ENCODE data around the gene PSMC3IP. TPM values are rescaled to one million over a fixed set of nuclear protein-coding genes. Genes with fewer than 3 reads are reported as not detected.
A peak's percentile ranks its signal among the peaks of the same experiment; 100 is the strongest.

The PSMC3IP gene
- total RNA-seq, 1 experiment from 2014 or later: 37.4 TPM

DNA sequence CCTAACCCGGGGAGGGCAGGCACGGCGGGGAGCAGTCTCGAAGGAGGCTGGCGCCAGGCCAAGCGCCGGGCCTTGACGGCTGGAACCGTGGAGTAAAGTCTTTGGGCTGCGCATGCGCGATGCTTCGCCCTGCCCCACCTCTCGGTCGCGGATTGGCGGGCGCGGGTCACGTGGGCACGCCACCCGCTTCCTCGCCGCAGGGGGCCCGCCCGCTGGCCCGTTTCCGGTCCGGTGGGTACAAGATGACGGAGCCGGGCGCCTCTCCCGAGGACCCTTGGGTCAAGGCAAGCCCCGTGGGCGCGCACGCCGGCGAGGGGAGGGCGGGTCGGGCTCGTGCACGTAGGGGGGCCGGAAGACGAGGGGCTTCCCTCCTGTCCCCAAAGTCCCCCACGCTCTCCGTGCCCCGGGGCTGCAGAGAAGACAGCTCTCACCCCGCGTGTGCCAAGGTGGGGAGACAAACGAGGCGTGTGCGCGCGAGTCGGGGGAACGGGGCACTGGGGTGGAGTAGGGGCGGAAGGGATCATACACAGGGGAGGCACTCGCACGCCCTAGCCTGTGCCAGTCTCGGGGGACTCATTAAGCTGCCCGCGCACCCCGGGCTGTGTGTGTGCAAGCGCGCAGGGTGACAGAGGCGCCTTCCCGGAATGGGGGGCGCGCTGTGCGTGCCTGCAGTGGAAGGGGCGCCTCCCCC lies 10.5 kb downstream of the PSMC3IP start, which contains the start of gene MLX:
Gene MLX (plus strand): TSS at position 218 of the 691 bp plus-strand sequence. CDS start 25 bp downstream, at position 243.
- no peak within 1 kb of the TSS for H2BK12ac ChIP-seq (ENCODE audit: insufficient read length, low read depth, low read length)
- H4K8ac ChIP-seq (replicated peaks; ENCODE audit: insufficient read length, low read depth, low read length): no peak within 1 kb of the TSS
- peak within 1 kb of the TSS; percentile 86 to 99 (median 87); a peak in 6 of 7 replicates for H3K27ac Mint-ChIP-seq
- no peak within 1 kb of the TSS for H4K5ac ChIP-seq (ENCODE audit: insufficient read length, low read depth, low read length)
- no peaks in the 10 kb centered on the region for H3K9me3 ChIP-seq (ENCODE audit: control insufficient read depth, low read depth, low read length)
- peak within 1 kb of the TSS; percentile 96 to 97 for H3K4me3 Mint-ChIP-seq
- H2AK5ac ChIP-seq (ENCODE audit: insufficient read length, low read length): no peak within 1 kb of the TSS
- peaks cover 7% of the 10 kb centered on the region; the same call in 1 of the 2 replicates for H3K79me2 ChIP-seq (ENCODE audit: insufficient read depth, low read length)
- H4K20me1 ChIP-seq (ENCODE audit: control insufficient read depth, insufficient read depth, insufficient read length): no peaks in the 10 kb centered on the region
- H3K23me2 ChIP-seq (ENCODE audit: insufficient read length, low read depth, low read length, poor library complexity, severe bottlenecking): peaks cover 16% of the 10 kb centered on the region
- no peak within 1 kb of the TSS for H3K56ac ChIP-seq (ENCODE audit: insufficient read length, low read depth, low read length)
- peaks cover 4% of the 10 kb centered on the region for H3K79me1 ChIP-seq (ENCODE audit: insufficient read depth, low read depth, low read length, poor library complexity, severe bottlenecking)
- H3K27me3 ChIP-seq (ENCODE audit: insufficient read depth, low read length): no peaks in the 10 kb centered on the region
- H3K14ac ChIP-seq (ENCODE audit: insufficient read depth, low read length): no peak within 1 kb of the TSS; the same call in 1 of the 2 replicates
- no peak within 1 kb of the TSS for H4K91ac ChIP-seq (ENCODE audit: insufficient read length, low read depth, low read length)
- H3K23ac ChIP-seq (ENCODE audit: insufficient read length, low read depth, low read length): no peak within 1 kb of the TSS
- no peak within 1 kb of the TSS for H3K18ac ChIP-seq (ENCODE audit: insufficient read length, low read depth, low read length)
- no peaks in the 10 kb centered on the region for H3K9me3 Mint-ChIP-seq
- no peak within 1 kb of the TSS for H2BK15ac ChIP-seq (ENCODE audit: low read depth, low read length)
- no peak within 1 kb of the TSS for H3K4ac ChIP-seq (ENCODE audit: low read depth, low read length)
- H3K36me3 Mint-ChIP-seq (ENCODE audit: insufficient read depth in 1 of 3, low read depth in 3 of 3): peaks cover 24 to 68% (median 59%) of the 10 kb centered on the region in 3 experiments
- H2BK20ac ChIP-seq (ENCODE audit: low read depth, low read length, poor library complexity, severe bottlenecking): no peak within 1 kb of the TSS
- peaks cover 2% of the 10 kb centered on the region; the same call in 1 of the 2 replicates for H3K4me1 ChIP-seq (ENCODE audit: insufficient read depth, low read length)
- H2BK120ac ChIP-seq (ENCODE audit: low read depth, low read length, poor library complexity, severe bottlenecking): no peak within 1 kb of the TSS
- TF ChIP-seq, protein P1, sequence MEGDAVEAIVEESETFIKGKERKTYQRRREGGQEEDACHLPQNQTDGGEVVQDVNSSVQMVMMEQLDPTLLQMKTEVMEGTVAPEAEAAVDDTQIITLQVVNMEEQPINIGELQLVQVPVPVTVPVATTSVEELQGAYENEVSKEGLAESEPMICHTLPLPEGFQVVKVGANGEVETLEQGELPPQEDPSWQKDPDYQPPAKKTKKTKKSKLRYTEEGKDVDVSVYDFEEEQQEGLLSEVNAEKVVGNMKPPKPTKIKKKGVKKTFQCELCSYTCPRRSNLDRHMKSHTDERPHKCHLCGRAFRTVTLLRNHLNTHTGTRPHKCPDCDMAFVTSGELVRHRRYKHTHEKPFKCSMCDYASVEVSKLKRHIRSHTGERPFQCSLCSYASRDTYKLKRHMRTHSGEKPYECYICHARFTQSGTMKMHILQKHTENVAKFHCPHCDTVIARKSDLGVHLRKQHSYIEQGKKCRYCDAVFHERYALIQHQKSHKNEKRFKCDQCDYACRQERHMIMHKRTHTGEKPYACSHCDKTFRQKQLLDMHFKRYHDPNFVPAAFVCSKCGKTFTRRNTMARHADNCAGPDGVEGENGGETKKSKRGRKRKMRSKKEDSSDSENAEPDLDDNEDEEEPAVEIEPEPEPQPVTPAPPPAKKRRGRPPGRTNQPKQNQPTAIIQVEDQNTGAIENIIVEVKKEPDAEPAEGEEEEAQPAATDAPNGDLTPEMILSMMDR (conservative IDR thresholded peaks at IDR 0.05): no peak; the same call in 2 of the 3 replicates
- no peak within 1 kb of the TSS for H3T11ph ChIP-seq (ENCODE audit: low read length)
- peak within 1 kb of the TSS; percentile 29 for H3K9ac ChIP-seq (ENCODE audit: extremely low read depth, insufficient read length, low read length)
- H3K27ac ChIP-seq (ENCODE audit: insufficient read length, low read depth, low read length): no peak within 1 kb of the TSS
- H2BK5ac ChIP-seq (ENCODE audit: insufficient read length, low read length): no peak within 1 kb of the TSS
- WGBS (ENCODE audit: extremely low coverage, insufficient read length, low lambda C conversion rate): no CpG with 5 or more reads among the region's 72 CpGs
- peaks cover 17 to 23% of the 10 kb centered on the region in 2 experiments for H3K4me1 Mint-ChIP-seq
- peak; percentile 95 for DNase-seq
- no peak within 1 kb of the TSS for H2AFZ ChIP-seq (ENCODE audit: low read length)
- no peaks in the 10 kb centered on the region for H3K27me3 Mint-ChIP-seq (ENCODE audit: low read depth)
- peak within 1 kb of the TSS; percentile 82 for H3K4me2 ChIP-seq (ENCODE audit: insufficient read depth, insufficient read length, low read length)
